Activated gamma-delta T cell treated with anti-CD3 and anti-CD28 coated beads, Interleukin-2, amount 50 U/mL, for 16 hours (primary cell): ENCODE measurements around the gene MAST4.
"Not testable (repeated sequence)": the region's sequence is repeated elsewhere in the genome, so short reads cannot be mapped to it uniquely, and the experiment has no call there.

Experiments used
- DNase-seq: peaks from one replicate; pipeline ENCODE4 v3.0.0-alpha.2; 2020; ENCODE audit warnings: low read depth

The MAST4 gene

GRCh38 chr5:67090040-67090439 lies 493.8 kb downstream of the MAST4 start:
- DNase-seq = no peak

- DNase-seq = no peak
Measured at GRCh38 chr5:67090593-67090992, 494.4 kb downstream of the MAST4 start.

GRCh38 chr5:67092535-67092934 lies 496.3 kb downstream of the MAST4 start:
- no peak for DNase-seq

GRCh38 chr5:67093279-67093678 lies 497.1 kb downstream of the MAST4 start:
- DNase-seq = no peak

GRCh38 chr5:67094476-67095300 lies 498.5 kb downstream of the MAST4 start:
- DNase-seq = no peak

- DNase-seq = no peak
Measured at GRCh38 chr5:67095346-67096171, 499.4 kb downstream of the MAST4 start.

GRCh38 chr5:67098656-67099055 lies 502.5 kb downstream of the MAST4 start:
- DNase-seq = no peak

GRCh38 chr5:67100301-67100700 lies 504.1 kb downstream of the MAST4 start:
- DNase-seq = no peak

- no peak for DNase-seq
Measured at GRCh38 chr5:67102708-67103107, 506.5 kb downstream of the MAST4 start.

- DNase-seq = no peak
Measured at GRCh38 chr5:67104859-67105258, 508.7 kb downstream of the MAST4 start.

GRCh38 chr5:67105270-67105669 lies 509.1 kb downstream of the MAST4 start:
- DNase-seq = no peak

GRCh38 chr5:67106626-67107342 lies 510.6 kb downstream of the MAST4 start:
- DNase-seq = no peak

GRCh38 chr5:67111779-67112178 lies 515.6 kb downstream of the MAST4 start:
- no peak for DNase-seq

- no peak for DNase-seq
Measured at GRCh38 chr5:67115246-67115645, 519.1 kb downstream of the MAST4 start.

- DNase-seq = no peak
Measured at GRCh38 chr5:67115817-67116216, 519.6 kb downstream of the MAST4 start.

- no peak for DNase-seq
Measured at GRCh38 chr5:67118050-67118620, 521.9 kb downstream of the MAST4 start.

GRCh38 chr5:67119010-67119409 lies 522.8 kb downstream of the MAST4 start:
- no peak for DNase-seq

GRCh38 chr5:67120032-67120431 lies 523.8 kb downstream of the MAST4 start:
- DNase-seq = no peak

- DNase-seq = no peak
Measured at GRCh38 chr5:67123819-67124218, 527.6 kb downstream of the MAST4 start.

GRCh38 chr5:67124556-67124955 lies 528.4 kb downstream of the MAST4 start:
- no peak for DNase-seq

- DNase-seq = not testable (repeated sequence)
Measured at GRCh38 chr5:67127347-67127895, 531.2 kb downstream of the MAST4 start.

GRCh38 chr5:67129768-67130167 lies 533.6 kb downstream of the MAST4 start:
- no peak for DNase-seq
